GM18858 (cell line): Measurements from ENCODE around the gene RAB36.

Experiments
- ATAC-seq: cut with Tn5 transposase; IDR thresholded peaks from one replicate; pipeline ENCODE4 v1.9.1; 2021; ENCODE audit not compliant: unreplicated experiment

RAB36 gene

GRCh38 chr22:23120415-23120899 is 24.8 kb upstream of the RAB36 start:
- no peak for ATAC-seq

- ATAC-seq = no peak
These were observed 24.3 kb upstream of the RAB36 start for GRCh38 chr22:23121000-23121421.

GRCh38 chr22:23121424-23121823 is 23.9 kb upstream of the RAB36 start:
- no peak for ATAC-seq

GRCh38 chr22:23122216-23122957 is 22.9 kb upstream of the RAB36 start:
- ATAC-seq = no peak

GRCh38 chr22:23122992-23123803 is 22.1 kb upstream of the RAB36 start:
- ATAC-seq = no peak

- no peak for ATAC-seq
These were observed 21.4 kb upstream of the RAB36 start for GRCh38 chr22:23123804-23124254.

GRCh38 chr22:23124611-23125511 is 20.4 kb upstream of the RAB36 start:
- ATAC-seq = no peak

GRCh38 chr22:23125512-23126103 is 19.7 kb upstream of the RAB36 start:
- no peak for ATAC-seq

- ATAC-seq = no peak
These were observed 18.9 kb upstream of the RAB36 start for GRCh38 chr22:23126165-23127054.

GRCh38 chr22:23127055-23127756 is 18.1 kb upstream of the RAB36 start:
- ATAC-seq = no peak

- ATAC-seq = no peak
These were observed 17.5 kb upstream of the RAB36 start for GRCh38 chr22:23127788-23128187.

- no peak for ATAC-seq
These were observed 16.8 kb upstream of the RAB36 start for GRCh38 chr22:23128269-23129108.

- ATAC-seq = no peak
These were observed 16.1 kb upstream of the RAB36 start for GRCh38 chr22:23129149-23129548.

GRCh38 chr22:23130697-23131096 is 14.6 kb upstream of the RAB36 start:
- ATAC-seq = no peak

- ATAC-seq = no peak
These were observed 13.3 kb upstream of the RAB36 start for GRCh38 chr22:23131931-23132330.

GRCh38 chr22:23132376-23133091 is 12.7 kb upstream of the RAB36 start:
- ATAC-seq = no peak

GRCh38 chr22:23133922-23134321 is 11.4 kb upstream of the RAB36 start:
- ATAC-seq = no peak
